ENCODE measurements around the gene ZNF222.

ZNF222 gene

GRCh38 chr19:44051650-44052402 is 26.6 kb downstream of the ZNF222 start, which contains the start of gene ZNF223:
Gene ZNF223, plus strand, starts transcription at chr19:44052036. Its CDS starts 3,141 bp downstream, at chr19:44055177.
- peak within 1 kb of the TSS; percentile 96 for H3K4me3 ChIP-seq (ENCODE audit: low read length)
- peak; percentile 75 for DNase-seq (ENCODE audit: low read depth)
- no peak for TF ChIP-seq CTCF (conservative IDR thresholded peaks at IDR 0.05; ENCODE audit: low read depth, low read length)

- no peak for DNase-seq (ENCODE audit: low read depth)
- TF ChIP-seq CTCF (conservative IDR thresholded peaks at IDR 0.05; ENCODE audit: low read depth, low read length): no peak
Observed at GRCh38 chr19:44055870-44056269, 30.7 kb downstream of the ZNF222 start.

GRCh38 chr19:44059229-44059628 is 34.0 kb downstream of the ZNF222 start:
- DNase-seq (ENCODE audit: low read depth): no peak
- no peak for TF ChIP-seq CTCF (conservative IDR thresholded peaks at IDR 0.05; ENCODE audit: low read depth, low read length)
- no peak overlapping the region for H3K4me3 ChIP-seq (ENCODE audit: low read length)

More at GRCh38 chr19:44055870-44056269, 30.7 kb downstream of the ZNF222 start:
- no peak overlapping the region for H3K4me3 ChIP-seq (ENCODE audit: low read length)

- H3K4me3 ChIP-seq (ENCODE audit: low read length): no peak overlapping the region
- TF ChIP-seq CTCF (conservative IDR thresholded peaks at IDR 0.05; ENCODE audit: low read depth, low read length): no peak
- no peak for DNase-seq (ENCODE audit: low read depth)
Observed at GRCh38 chr19:44061038-44061437, 35.9 kb downstream of the ZNF222 start.

- DNase-seq (ENCODE audit: low read depth): no peak
- no peak overlapping the region for H3K4me3 ChIP-seq (ENCODE audit: low read length)
- no peak for TF ChIP-seq CTCF (conservative IDR thresholded peaks at IDR 0.05; ENCODE audit: low read depth, low read length)
Observed at GRCh38 chr19:44066305-44066704, 41.1 kb downstream of the ZNF222 start.

- H3K4me3 ChIP-seq (ENCODE audit: low read length): no peak overlapping the region
- no peak for TF ChIP-seq CTCF (conservative IDR thresholded peaks at IDR 0.05; ENCODE audit: low read depth, low read length)
- DNase-seq (ENCODE audit: low read depth): no peak
Observed at GRCh38 chr19:44069415-44069814, 44.2 kb downstream of the ZNF222 start.
